Psoas muscle (tissue), 8 donors: ENCODE results near the gene LEFTY1. TPM values are rescaled to one million over a fixed set of nuclear protein-coding genes. Genes with fewer than 3 reads are reported as not detected.
A peak's percentile ranks its signal among the peaks of the same experiment; 100 is the strongest.

Source experiments
- ATAC-seq, 4 donors: fragments of 200-7000 bp; cut with Tn5 transposase; one replicate each; pipeline ENCODE4 v1.9.1; 2020; ENCODE audit warnings: moderate library complexity in 3 of 4, mild to moderate bottlenecking in 2 of 4
- DNase-seq, 2 donors: peaks; one replicate each; pipeline ENCODE4 v3.0.0-alpha.2; 2020
- H3K27ac ChIP-seq: fragments of 200-600 bp; one replicate; pipeline ENCODE4 v1.8.0; 2022
- H3K27me3 ChIP-seq, 3 donors: fragments of 200-600 bp in 1 of 3; one replicate each; pipeline versions ENCODE4 v1.6.1 to v1.8.0; 2013 to 2022; ENCODE audit warnings: low read length in 2 of 3, mild to moderate bottlenecking in 2 of 3, moderate library complexity in 1 of 3; ENCODE audit not compliant: insufficient read depth in 3 of 3
- H3K36me3 ChIP-seq, 2 donors: fragments of 200-600 bp in 1 of 2; one replicate each; pipeline versions ENCODE4 v1.6.1 to v1.8.0; 2013 to 2022; ENCODE audit warnings: low read depth in 1 of 2, mild to moderate bottlenecking in 1 of 2, moderate library complexity in 1 of 2; ENCODE audit not compliant: insufficient read depth in 1 of 2
- H3K4me1 ChIP-seq: fragments of 200-600 bp; one replicate; pipeline ENCODE4 v1.8.0; 2022
- H3K4me3 ChIP-seq: fragments of 200-600 bp; one replicate; pipeline ENCODE4 v1.8.0; 2022; ENCODE audit warnings: mild to moderate bottlenecking
- H3K9me3 ChIP-seq: fragments of 200-600 bp; one replicate; pipeline ENCODE4 v1.8.0; 2022
- CTCF ChIP-seq: fragments of 200-600 bp; IDR thresholded peaks from one replicate; pipeline ENCODE4 v1.8.0; 2022; ENCODE audit warnings: antibody characterized with exemption
- WGBS, 3 donors: extraction: QIAGEN DNeasy Blood & Tissue Kit; methylation state at CpG; one replicate each; pipeline versions ENCODE4 v1.1.6 to v1.1.7; 2013; 5-methylcytosine and 5-hydroxymethylcytosine counted together
- intact Hi-C, 2 donors: fragments of 100-400 bp; cut with DNase I; formaldehyde crosslinking; loops; one replicate each; pipeline versions ENCODE4 v1.11.0 to v1.14.2; 2022
- polyA plus RNA-seq, 3 donors: library from polyadenylated mRNA; stranded (reverse); fragments of 200-250 nt; gene quantifications; one replicate each; pipeline ENCODE4 v1.2.3, GENCODE V29; 2013
- total RNA-seq, 4 donors: library from RNA; stranded (reverse); fragmentation: NEBNext Ultra II Directional in 2 of 4; extraction: Animal tissue kit (Norgen Biotek cat#: 25700) in 2 of 4; gene quantifications; one replicate each; pipeline versions ENCODE4 v1.2.1 to v1.2.4, GENCODE V29; 2021 to 2023
- donor health status: healthy with polysubstance abuse.
- donor health status: DM: no; HTN: no; CAD: no; lungs with moderate emphysema.
- donor health status: Bipolar disorder and iron deficiency.
- donor health status: healthy.
- donor health status: DM: yes; HTN: yes; CAD: no.
- donor health status: DM: no; HTN: no; CAD: no.
- donor health status: DM: no; HTN: no; CAD: no.
- donor health status: DM: yes; HTN: yes; CAD: no.

Gene LEFTY1
- total and polyA plus RNA-seq, 7 donors = 0.08 to 0.26 (median 0.13) TPM; not detected in 4

- H3K4me3 ChIP-seq = no peak overlapping the region
- WGBS, 3 donors = 78 to 85% (median 82%) methylated on average over 3 of the region's 3 CpGs
- DNase-seq (no peak), ATAC-seq (no peak)
- H3K27ac ChIP-seq = no peak overlapping the region
- H3K9me3 ChIP-seq = no peaks in the 10 kb centered on the region
- no peak for TF ChIP-seq CTCF
- no peaks in the 10 kb centered on the region for H3K27me3 ChIP-seq
- H3K36me3 ChIP-seq = peaks cover 7 to 94% of the 10 kb centered on the region in 2 donors
- intact Hi-C loops = loop anchor here in 1 of 2 donors (10.0 kb wide), 1 partner anchor 103 kb away; no protein-coding TSS in a partner anchor
- H3K4me1 ChIP-seq = peaks cover 6% of the 10 kb centered on the region
Measured at GRCh38 chr1:225872075-225872430, 16.9 kb downstream of the LEFTY1 start.

- no peak for ATAC-seq
- no peaks in the 10 kb centered on the region for H3K9me3 ChIP-seq
- intact Hi-C loops = loop anchor here in 1 of 2 donors (10.0 kb wide), 1 partner anchor 103 kb away; no protein-coding TSS in a partner anchor
- no peaks in the 10 kb centered on the region for H3K27me3 ChIP-seq
- no peak overlapping the region for H3K4me3 ChIP-seq
- TF ChIP-seq CTCF = no peak
- H3K36me3 ChIP-seq = peaks cover 7 to 94% of the 10 kb centered on the region in 2 donors
- 74 to 86% (median 76%) methylated on average over 11 of the region's 11 CpGs for WGBS, 3 donors
- H3K27ac ChIP-seq = no peak overlapping the region
- peaks cover under 1% of the 10 kb centered on the region for H3K4me1 ChIP-seq
- no peak for DNase-seq
Measured at GRCh38 chr1:225871359-225872074, 17.4 kb downstream of the LEFTY1 start.

GRCh38 chr1:225870911-225871310, 18.0 kb downstream of the LEFTY1 start:
- H3K4me1 ChIP-seq = no peaks in the 10 kb centered on the region
- intact Hi-C loops = loop anchor here in 1 of 2 donors (10.0 kb wide), 1 partner anchor 104 kb away; no protein-coding TSS in a partner anchor
- H3K36me3 ChIP-seq = peaks cover 4 to 96% of the 10 kb centered on the region in 2 donors
- no peak overlapping the region for H3K27ac ChIP-seq
- no peak overlapping the region for H3K4me3 ChIP-seq
- WGBS, 3 donors = 38 to 57% (median 41%) methylated on average over 3 of the region's 3 CpGs
- DNase-seq (no peak), ATAC-seq (no peak)
- TF ChIP-seq CTCF = no peak
- no peaks in the 10 kb centered on the region for H3K9me3 ChIP-seq
- H3K27me3 ChIP-seq = no peaks in the 10 kb centered on the region

GRCh38 chr1:225868631-225869330, 20.2 kb downstream of the LEFTY1 start:
- intact Hi-C loops = no loop called here
- Histone ChIP-seq H3K4me3 (no peak overlapping the region), H3K4me1 (no peaks in the 10 kb centered on the region), H3K36me3 (peaks cover 6 to 99% of the 10 kb centered on the region in 2 donors), H3K9me3 (no peaks in the 10 kb centered on the region), H3K27ac (no peak overlapping the region), H3K27me3 (no peaks in the 10 kb centered on the region)
- WGBS, 3 donors = 84 to 93% (median 86%) methylated on average over 8 of the region's 8 CpGs
- DNase-seq = peak in 1 of 2 donors; percentile 14
- ATAC-seq = no peak
- TF ChIP-seq CTCF = no peak
